Calu3 (cell line): ENCODE results near the gene SIRPB1. TPM values are rescaled to one million over a fixed set of nuclear protein-coding genes. Genes with fewer than 3 reads are reported as not detected.
A peak's percentile ranks its signal among the peaks of the same experiment; 100 is the strongest.

Experiments
- BruUV-seq: library from RNA; stranded (reverse); fragments of 400-500 nt; replicated peaks from 2 replicates; lab custom pipeline; 2021; lab: Mats Ljungman, UMichigan
- CTCF ChIA-PET: fragments of 300-600 bp; sonication (Branson Sonifier 250); formaldehyde crosslinking; loops from one replicate; lab custom pipeline; 2022; ENCODE audit warnings: antibody characterized with exemption; lab: Charles Lee
- DNase-seq: peaks from one replicate; pipeline ENCODE4 v3.0.0; 2022
- H3K27ac Mint-ChIP-seq: one replicate; pipeline ENCODE4 v1.8.0; 2022; ENCODE audit warnings: mixed read lengths; ENCODE audit not compliant: unreplicated experiment
- H3K27me3 Mint-ChIP-seq: one replicate; pipeline ENCODE4 v1.8.0; 2022; ENCODE audit warnings: mixed read lengths; ENCODE audit not compliant: unreplicated experiment
- H3K36me3 Mint-ChIP-seq: one replicate; pipeline ENCODE4 v1.8.0; 2022; ENCODE audit warnings: mild to moderate bottlenecking, moderate library complexity, mixed read lengths; ENCODE audit not compliant: insufficient read depth, unreplicated experiment
- H3K4me1 Mint-ChIP-seq: one replicate; pipeline ENCODE4 v1.8.0; 2022; ENCODE audit warnings: mild to moderate bottlenecking, low read depth, mixed read lengths; ENCODE audit not compliant: unreplicated experiment
- H3K4me3 Mint-ChIP-seq: one replicate; pipeline ENCODE4 v1.8.0; 2022; ENCODE audit warnings: mild to moderate bottlenecking, low read depth, moderate library complexity, mixed read lengths; ENCODE audit not compliant: unreplicated experiment
- H3K9me3 Mint-ChIP-seq: one replicate; pipeline ENCODE4 v1.8.0; 2022; ENCODE audit warnings: low read depth, mixed read lengths; ENCODE audit not compliant: unreplicated experiment
- CTCF ChIP-seq: fragments of 200-600 bp; IDR thresholded peaks from one replicate; pipeline ENCODE4 v1.8.0; 2022; ENCODE audit warnings: antibody characterized with exemption; ENCODE audit not compliant: unreplicated experiment
- intact Hi-C: fragments of 100-400 bp; cut with micrococcal nuclease; formaldehyde crosslinking; loops from one replicate; pipeline ENCODE4 v1.10.0; 2022; ENCODE audit not compliant: unreplicated experiment
- total RNA-seq: library from RNA; stranded (reverse); gene quantifications from 2 replicates; pipeline ENCODE4 v1.2.3, GENCODE V29; 2022

The SIRPB1 gene
- total RNA-seq, 1 experiment from 2014 or later: 3.4 TPM

GRCh38 chr20:1632178-1632577, 12.4 kb upstream of the SIRPB1 start:
- Mint-ChIP-seq H3K4me3 (peak overlapping the region; percentile 6), H3K27me3 (peaks cover 12% of the 10 kb centered on the region), H3K27ac (peak overlapping the region; percentile 12), H3K36me3 (no peaks in the 10 kb centered on the region), H3K9me3 (no peaks in the 10 kb centered on the region), H3K4me1 (peaks cover 35% of the 10 kb centered on the region)
- no peak for DNase-seq
- no peak for TF ChIP-seq CTCF
- BruUV-seq: no TSS peak
- CTCF ChIA-PET: no interaction called here
- intact Hi-C loops: no loop called here

GRCh38 chr20:1631309-1632151, 11.7 kb upstream of the SIRPB1 start:
- CTCF ChIA-PET: no interaction called here
- H3K27ac Mint-ChIP-seq: no peak overlapping the region
- peaks cover 28% of the 10 kb centered on the region for H3K4me1 Mint-ChIP-seq
- peaks cover 12% of the 10 kb centered on the region for H3K27me3 Mint-ChIP-seq
- H3K9me3 Mint-ChIP-seq: no peaks in the 10 kb centered on the region
- H3K4me3 Mint-ChIP-seq: no peak overlapping the region
- intact Hi-C loops: no loop called here
- no peak for DNase-seq
- BruUV-seq: no TSS peak
- H3K36me3 Mint-ChIP-seq: no peaks in the 10 kb centered on the region
- TF ChIP-seq CTCF: no peak

- no TSS peak for BruUV-seq
- H3K4me3 Mint-ChIP-seq: no peak overlapping the region
- H3K9me3 Mint-ChIP-seq: no peaks in the 10 kb centered on the region
- H3K4me1 Mint-ChIP-seq: peaks cover 23% of the 10 kb centered on the region
- H3K27me3 Mint-ChIP-seq: peaks cover 12% of the 10 kb centered on the region
- H3K27ac Mint-ChIP-seq: no peak overlapping the region
- CTCF ChIA-PET: no interaction called here
- no peak for TF ChIP-seq CTCF
- DNase-seq: no peak
- no peaks in the 10 kb centered on the region for H3K36me3 Mint-ChIP-seq
- intact Hi-C loops: no loop called here
Measured at GRCh38 chr20:1630186-1630585, 10.4 kb upstream of the SIRPB1 start.

GRCh38 chr20:1629321-1629720, 9.5 kb upstream of the SIRPB1 start:
- H3K4me3 Mint-ChIP-seq: no peak overlapping the region
- TF ChIP-seq CTCF: no peak
- H3K36me3 Mint-ChIP-seq: no peaks in the 10 kb centered on the region
- intact Hi-C loops: no loop called here
- CTCF ChIA-PET: no interaction called here
- DNase-seq: no peak
- BruUV-seq: no TSS peak
- H3K4me1 Mint-ChIP-seq: peaks cover 23% of the 10 kb centered on the region
- H3K9me3 Mint-ChIP-seq: no peaks in the 10 kb centered on the region
- H3K27me3 Mint-ChIP-seq: peaks cover 12% of the 10 kb centered on the region
- no peak overlapping the region for H3K27ac Mint-ChIP-seq
